HG03095 (cell line): ENCODE results near the gene CCDC24.

Experiments
- ATAC-seq: cut with Tn5 transposase; IDR thresholded peaks from one replicate; pipeline ENCODE4 v1.9.1; 2021; ENCODE audit warnings: moderate library complexity; ENCODE audit not compliant: unreplicated experiment

The CCDC24 gene

DNA sequence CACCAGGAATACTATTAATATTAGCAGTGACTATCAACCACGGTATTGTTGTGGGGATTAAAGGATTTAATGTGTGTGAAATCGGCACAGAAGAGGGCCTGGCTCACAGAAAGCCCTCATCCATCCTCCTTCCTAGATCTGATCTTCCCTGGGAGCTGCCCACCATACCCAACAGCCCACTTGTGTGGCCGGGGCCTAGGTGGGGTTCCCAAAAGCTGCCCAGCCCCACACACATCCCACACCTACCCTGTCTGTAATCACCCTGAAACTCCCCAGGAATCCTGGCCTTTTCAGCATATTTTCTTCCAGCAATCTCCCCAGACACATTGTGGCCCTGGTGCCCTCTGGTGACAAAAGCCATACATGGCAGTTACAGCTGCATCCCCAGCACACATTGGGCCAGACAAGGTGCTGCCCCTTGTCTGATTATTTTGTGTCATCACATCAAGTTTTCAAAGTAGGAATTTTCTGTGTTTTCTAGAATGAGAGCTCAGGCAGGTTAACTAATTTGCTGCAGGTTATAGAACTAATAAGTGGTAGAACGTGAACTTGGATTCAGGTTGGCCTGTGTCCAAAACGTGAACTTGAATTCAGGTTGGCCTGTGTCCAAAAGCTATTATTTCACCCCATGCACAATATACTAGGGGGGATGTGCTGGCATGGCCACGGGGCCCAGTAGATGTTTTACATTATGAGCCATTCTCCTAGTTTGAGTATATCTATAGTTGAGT lies 45.2 kb downstream of the CCDC24 start:
- no peak for ATAC-seq

DNA sequence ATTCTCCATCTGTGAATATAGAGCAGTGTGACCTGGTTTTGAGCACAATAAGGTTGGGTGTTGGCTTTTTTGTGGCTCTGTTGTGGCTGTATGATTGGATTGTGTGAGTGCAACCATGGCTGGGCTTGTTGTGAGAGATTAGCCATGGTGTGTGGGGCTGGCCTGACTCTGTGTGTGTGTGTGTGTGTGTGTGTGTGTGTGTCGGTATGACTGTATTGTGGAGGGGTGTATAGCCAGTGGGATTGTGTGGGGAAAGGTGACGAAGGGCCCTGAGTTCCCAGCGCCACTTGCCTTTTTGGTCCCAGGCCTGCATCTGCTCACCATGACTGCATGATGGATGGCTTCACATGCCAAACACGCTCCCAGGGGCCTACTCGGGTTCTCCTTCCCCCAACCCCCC lies 45.8 kb downstream of the CCDC24 start:
- no peak for ATAC-seq

DNA sequence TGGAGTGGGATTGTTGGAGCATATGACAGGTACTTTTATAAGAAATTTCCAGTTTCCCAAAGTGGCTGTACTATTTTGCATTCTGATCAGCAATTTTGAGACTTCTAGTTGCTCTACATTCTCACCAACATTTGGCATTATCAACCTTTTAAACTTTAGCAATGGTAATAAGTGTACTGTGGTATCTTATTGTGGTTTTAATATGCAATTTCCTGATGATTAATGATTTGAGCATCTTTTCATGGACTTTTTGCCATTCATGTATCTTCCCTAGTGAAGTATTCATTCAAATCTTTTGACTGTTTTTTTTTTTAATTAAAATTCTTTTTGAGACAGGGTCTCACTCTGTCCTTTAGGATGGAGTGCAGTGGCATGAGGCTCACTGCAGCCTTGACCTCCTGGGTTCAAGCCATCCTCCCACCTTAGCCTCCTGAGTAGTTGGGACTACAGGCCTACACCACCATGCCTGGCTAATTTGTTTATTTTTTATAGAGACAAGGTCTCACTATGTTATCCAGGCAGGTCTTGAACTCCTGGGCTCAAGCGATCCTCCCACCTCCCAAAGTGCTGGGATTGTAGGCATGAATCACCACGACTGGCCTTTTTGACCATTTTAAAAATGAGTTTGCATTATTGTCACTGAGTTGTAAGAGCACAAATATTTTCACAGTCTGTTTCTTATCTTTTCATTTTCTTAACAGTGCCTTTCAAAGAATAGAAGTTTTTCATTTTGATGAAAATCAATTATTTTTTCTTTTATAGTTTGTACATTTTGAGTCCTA lies 47.7 kb downstream of the CCDC24 start:
- ATAC-seq, result no peak

DNA sequence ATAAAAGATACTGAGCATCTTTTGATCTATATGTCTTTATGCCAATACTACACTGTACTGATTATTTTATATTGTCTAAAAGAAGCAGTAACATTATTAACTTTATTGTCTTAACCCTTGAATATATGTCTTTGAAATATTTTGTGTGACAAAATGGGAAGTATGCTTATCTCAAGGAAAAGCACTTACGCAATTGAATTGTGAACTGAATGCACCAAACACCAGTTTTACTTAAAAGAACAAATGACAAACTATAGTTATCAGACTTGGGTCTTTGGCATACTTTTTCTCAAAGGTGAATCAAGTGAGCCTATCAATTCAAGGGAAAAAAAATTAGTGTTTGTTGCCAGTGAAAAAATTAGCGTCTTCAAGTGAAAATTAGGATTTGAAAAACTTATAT lies 49.0 kb downstream of the CCDC24 start:
- no peak for ATAC-seq

DNA sequence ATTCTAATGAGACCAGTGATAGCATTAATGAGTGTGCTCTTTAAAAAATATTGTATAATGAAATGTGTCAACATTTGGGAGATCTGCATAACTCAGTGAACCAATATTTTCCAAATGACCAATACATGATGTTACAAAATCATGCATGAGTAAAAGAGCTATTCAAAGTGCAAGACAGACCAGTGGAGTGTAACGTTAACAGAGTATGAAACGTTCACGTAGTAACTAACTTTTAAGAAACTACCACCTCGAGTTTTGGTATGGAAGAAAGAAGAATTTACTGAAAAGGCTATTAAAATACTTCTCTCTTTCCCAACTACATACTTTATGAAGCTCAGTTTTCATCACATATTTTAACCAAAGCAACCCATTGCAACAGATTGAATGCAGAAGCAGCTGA lies 49.4 kb downstream of the CCDC24 start:
- no peak for ATAC-seq

DNA sequence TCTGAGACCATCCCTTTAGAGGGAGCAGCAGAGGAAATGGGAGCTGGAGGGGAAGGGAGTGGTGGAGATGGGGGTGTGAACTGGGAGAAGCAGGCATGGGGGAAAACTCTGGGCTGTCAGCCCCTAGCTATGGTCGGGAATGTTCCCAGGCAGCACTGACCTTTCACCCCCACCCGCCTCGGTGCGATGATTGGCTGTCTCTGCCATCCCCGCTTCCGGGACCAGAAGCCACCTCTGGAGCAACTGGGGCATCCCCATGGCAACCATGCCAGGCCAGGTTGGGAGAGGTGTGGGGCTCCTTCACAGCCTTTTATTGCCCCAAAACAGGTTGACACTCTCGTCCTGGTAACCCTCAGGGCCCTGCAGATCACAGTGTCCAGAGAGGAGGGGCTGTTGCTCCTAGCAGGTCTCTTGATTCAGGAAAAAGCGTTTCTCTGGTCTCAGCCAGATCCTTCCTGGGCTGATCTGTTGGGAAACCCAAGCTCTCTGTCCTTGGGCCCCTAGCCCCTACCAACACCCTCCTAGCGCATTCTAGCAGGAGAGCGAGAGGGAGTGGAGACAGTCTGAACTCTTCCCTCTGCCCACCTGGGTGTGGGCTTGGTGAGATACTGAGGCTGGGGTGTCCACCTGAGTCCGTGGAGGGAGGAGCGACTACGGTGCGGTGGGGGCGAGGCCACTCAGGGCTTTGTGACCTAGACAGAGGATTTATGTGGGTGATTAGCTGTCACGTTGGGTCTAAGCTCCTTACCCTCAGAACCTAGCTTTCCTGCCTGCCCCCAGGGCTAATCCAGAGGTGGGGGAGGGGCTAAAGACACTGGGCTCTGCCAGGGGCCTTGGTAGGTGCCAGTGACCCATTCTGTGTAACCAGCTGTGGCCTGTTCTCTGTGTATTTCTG lies 52.0 kb downstream of the CCDC24 start:
- no peak for ATAC-seq

DNA sequence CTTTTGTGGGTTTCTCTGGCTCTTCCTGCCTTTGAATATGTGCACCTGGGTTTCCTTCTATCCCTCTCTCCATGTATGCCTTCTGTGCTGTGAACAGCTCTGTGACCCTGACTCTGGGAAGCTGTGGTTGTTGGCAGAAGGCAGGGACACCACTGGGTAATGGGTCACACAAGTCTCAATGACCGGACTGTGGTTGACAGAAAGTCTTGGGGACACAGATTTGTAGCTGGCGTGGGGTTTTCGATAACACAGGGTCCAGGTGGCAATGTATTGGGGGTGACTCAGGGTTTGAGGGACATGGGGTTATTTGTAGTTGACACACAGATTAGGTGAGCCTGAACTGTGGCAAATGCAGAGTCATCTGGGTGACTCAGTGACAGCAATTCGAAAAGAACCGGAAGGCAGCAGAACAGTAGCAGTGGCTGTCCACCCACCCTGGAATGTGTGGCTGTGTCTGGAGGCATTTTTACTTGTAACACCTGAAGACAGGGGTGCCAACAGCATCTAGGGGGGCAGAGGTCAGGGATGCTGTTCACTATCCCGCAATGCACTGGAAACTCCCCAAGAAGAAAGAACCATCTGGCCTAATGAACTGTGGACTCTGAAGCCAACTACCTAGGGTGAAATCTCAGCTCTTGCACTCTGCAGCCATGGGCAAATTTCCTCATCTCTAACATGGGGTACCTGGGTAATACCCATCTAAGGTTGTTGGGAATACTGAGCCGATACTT lies 52.8 kb downstream of the CCDC24 start:
- no peak for ATAC-seq

- no peak for ATAC-seq
These were observed 53.7 kb downstream of the CCDC24 start for GRCh38 chr1:44045064-44045463.
